Neural progenitor cell (in vitro differentiated cells): ENCODE measurements around the gene OR8S1.

Experiments
- EZH2phosphoT487 ChIP-seq: fragments of 200-600 bp; sonication (generic); IDR thresholded peaks from 2 replicates; pipeline ENCODE4 v1.6.1; 2017; ENCODE audit warnings: antibody characterized with exemption
- TF ChIP-seq, protein P1 (sequence below): fragments of 200-600 bp; sonication (generic); IDR thresholded peaks from 2 replicates; pipeline ENCODE4 v1.5.1; 2017; ENCODE audit warnings: antibody characterized with exemption, mild to moderate bottlenecking

DNA sequence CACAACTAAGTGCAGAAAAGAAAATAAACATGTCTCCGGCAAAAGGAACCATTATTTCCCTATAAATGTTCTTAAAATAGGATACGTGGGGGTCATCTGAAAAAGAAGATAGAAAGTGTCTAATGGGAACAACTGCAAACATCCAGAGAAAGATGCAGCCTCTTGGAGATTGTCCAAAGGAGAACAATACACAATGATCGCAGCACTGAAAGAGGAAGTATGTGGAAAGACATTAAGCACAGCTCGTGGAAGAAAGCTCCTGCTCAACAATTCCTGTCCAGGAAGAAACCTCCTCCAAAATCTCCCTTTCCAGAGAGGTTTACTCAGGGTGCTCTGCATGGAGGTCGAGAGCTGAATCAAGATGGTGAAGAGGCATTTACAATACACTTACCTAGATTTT lies 46.9 kb downstream of the OR8S1 start:
- TF ChIP-seq, protein P1, sequence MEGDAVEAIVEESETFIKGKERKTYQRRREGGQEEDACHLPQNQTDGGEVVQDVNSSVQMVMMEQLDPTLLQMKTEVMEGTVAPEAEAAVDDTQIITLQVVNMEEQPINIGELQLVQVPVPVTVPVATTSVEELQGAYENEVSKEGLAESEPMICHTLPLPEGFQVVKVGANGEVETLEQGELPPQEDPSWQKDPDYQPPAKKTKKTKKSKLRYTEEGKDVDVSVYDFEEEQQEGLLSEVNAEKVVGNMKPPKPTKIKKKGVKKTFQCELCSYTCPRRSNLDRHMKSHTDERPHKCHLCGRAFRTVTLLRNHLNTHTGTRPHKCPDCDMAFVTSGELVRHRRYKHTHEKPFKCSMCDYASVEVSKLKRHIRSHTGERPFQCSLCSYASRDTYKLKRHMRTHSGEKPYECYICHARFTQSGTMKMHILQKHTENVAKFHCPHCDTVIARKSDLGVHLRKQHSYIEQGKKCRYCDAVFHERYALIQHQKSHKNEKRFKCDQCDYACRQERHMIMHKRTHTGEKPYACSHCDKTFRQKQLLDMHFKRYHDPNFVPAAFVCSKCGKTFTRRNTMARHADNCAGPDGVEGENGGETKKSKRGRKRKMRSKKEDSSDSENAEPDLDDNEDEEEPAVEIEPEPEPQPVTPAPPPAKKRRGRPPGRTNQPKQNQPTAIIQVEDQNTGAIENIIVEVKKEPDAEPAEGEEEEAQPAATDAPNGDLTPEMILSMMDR = no peak
- TF ChIP-seq EZH2phosphoT487 = no peak
